GM18909 (cell line): ENCODE data around the gene NDUFS8.

Experiments
- ATAC-seq: cut with Tn5 transposase; IDR thresholded peaks from one replicate; pipeline ENCODE4 v1.9.1; 2021; ENCODE audit warnings: mild to moderate bottlenecking; ENCODE audit not compliant: unreplicated experiment, poor library complexity

The NDUFS8 gene

DNA sequence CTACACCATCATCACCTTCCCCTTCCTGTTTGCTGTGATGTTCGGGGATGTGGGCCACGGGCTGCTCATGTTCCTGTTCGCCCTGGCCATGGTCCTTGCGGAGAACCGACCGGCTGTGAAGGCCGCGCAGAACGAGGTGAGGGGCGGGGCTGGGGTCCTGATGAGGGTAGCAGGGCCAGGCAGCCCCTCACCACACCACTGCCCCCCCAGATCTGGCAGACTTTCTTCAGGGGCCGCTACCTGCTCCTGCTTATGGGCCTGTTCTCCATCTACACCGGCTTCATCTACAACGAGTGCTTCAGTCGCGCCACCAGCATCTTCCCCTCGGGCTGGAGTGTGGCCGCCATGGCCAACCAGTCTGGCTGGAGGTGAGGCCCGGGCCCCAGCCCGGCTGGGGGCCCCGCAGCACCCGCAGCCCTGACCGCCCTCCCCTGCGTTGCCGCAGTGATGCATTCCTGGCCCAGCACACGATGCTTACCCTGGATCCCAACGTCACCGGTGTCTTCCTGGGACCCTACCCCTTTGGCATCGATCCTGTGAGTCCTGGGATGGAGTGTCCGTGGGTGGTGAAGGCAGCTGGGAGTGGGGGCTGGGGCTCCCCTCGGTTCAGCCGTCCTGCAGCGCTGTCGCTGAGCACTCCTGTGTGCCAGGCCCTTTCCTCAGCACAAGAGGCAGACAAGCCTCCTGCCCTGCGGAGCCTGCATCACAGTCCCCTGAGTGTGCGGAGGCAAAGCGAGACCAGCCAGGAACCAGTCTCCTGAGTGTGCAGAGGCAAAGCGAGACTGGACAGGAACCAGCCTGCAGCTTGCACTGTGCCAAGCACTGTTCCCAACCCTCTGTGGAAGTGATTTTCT, 17.2 kb downstream of the NDUFS8 start:
- ATAC-seq = no peak

DNA sequence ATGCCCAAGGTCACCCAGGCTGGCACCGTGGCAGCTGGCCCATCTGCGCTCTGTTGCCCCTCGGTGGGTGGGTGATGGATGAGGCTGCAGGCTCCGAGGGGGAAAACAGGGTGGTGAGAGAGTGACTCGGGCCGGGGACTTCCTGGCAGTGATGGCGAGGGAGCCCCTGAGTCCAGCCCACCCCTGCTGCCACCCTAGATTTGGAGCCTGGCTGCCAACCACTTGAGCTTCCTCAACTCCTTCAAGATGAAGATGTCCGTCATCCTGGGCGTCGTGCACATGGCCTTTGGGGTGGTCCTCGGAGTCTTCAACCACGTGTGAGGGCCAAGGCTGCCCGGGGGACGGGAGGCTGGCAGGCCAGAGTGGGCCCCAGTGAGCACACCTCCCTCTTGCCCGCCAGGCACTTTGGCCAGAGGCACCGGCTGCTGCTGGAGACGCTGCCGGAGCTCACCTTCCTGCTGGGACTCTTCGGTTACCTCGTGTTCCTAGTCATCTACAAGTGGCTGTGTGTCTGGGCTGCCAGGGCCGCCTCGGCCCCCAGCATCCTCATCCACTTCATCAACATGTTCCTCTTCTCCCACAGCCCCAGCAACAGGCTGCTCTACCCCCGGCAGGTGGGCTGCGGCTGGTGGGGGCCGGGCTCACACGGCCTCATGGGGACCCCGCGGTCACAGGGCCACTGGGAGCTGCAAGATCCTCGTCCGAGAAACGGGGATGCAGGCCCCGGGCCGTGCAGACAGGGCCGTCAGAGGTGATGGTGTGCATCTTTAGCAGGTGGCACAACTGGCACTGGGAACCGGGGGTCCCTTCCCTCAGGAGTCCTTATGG, 18.4 kb downstream of the NDUFS8 start:
- no peak for ATAC-seq

DNA sequence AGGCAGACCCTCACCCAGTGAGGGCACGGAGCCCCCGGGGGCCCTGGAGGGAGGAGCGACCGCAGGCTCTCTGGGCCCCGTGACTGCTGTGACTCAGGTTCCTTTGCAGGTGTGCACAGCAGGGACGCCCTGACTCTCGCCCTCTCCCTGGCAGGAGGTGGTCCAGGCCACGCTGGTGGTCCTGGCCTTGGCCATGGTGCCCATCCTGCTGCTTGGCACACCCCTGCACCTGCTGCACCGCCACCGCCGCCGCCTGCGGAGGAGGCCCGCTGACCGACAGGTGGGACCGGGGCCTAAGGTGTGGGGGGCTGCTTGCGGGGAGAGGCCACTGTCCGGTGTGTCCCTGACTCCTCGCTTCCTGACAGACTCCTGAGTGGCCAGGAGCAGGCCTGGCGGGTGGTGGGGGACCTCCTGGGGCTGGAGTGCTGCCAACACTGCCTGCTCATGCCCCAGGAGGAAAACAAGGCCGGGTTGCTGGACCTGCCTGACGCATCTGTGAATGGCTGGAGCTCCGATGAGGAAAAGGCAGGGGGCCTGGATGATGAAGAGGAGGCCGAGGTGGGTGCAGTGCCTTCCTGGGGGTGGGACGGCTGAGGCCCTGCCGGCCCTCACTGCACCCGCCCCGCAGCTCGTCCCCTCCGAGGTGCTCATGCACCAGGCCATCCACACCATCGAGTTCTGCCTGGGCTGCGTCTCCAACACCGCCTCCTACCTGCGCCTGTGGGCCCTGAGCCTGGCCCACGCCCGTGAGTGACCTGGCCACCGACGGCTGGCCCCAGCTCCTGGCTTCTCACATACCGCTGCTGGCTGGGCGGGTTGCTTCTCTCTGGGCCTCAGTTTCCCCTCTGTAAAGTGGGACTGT, 19.3 kb downstream of the NDUFS8 start:
- no peak for ATAC-seq

DNA sequence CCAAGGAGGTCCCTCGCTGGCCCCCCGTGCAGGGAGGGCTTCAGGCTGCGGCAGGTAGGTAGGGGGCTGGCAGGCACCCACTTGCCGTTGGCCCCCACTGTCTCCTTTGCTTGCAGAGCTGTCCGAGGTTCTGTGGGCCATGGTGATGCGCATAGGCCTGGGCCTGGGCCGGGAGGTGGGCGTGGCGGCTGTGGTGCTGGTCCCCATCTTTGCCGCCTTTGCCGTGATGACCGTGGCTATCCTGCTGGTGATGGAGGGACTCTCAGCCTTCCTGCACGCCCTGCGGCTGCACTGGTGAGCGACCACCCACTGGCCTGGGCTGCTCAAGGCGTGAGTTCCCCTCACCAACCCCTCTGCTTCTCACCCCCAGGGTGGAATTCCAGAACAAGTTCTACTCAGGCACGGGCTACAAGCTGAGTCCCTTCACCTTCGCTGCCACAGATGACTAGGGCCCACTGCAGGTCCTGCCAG, 19.9 kb downstream of the NDUFS8 start:
- no peak for ATAC-seq

DNA sequence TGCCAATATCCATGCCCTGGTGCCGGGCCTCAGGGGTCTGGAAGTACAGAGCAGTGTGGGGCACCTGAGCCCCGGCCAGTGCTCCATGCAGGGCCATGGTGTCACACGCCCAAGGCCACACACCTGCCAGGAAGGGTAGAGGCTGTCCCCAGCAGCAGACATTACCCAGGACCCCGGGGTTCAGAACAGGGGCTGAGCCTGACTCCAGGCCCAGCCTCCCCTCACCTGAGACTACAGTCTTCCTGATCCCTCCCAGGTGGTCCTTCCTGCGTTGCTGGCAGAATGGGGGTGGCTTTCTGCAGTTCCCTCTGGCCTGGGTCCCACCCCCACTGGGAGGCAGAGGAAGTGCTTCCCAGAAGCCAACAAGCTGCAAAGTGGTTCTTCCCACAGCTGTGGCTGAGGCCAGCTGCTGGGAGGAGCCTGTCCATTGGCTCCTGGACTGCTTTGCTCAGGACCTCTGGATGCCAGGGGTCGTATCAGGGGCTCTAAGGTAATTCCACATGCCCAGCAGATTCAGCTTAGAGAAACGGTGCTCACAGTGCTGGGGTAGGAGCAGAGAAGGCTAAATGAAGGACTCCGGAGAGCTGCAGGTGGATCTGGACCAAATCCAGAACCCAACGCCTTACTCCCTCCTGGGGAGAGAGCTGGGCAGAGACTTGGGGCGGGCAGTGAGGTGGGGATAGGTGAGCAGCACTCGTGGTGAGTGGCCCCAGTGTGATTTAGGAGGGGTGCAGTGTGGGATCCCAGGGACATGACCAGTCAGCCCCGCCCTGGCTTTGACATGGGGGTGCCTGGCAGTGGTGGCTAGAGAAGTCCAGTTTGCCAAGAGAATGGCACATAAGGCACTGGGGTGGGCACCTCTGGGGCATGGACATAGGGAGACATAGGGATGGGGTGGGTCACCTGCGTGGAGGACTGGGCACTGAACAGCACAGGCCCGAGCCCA, 21.0 kb downstream of the NDUFS8 start:
- no peak for ATAC-seq

DNA sequence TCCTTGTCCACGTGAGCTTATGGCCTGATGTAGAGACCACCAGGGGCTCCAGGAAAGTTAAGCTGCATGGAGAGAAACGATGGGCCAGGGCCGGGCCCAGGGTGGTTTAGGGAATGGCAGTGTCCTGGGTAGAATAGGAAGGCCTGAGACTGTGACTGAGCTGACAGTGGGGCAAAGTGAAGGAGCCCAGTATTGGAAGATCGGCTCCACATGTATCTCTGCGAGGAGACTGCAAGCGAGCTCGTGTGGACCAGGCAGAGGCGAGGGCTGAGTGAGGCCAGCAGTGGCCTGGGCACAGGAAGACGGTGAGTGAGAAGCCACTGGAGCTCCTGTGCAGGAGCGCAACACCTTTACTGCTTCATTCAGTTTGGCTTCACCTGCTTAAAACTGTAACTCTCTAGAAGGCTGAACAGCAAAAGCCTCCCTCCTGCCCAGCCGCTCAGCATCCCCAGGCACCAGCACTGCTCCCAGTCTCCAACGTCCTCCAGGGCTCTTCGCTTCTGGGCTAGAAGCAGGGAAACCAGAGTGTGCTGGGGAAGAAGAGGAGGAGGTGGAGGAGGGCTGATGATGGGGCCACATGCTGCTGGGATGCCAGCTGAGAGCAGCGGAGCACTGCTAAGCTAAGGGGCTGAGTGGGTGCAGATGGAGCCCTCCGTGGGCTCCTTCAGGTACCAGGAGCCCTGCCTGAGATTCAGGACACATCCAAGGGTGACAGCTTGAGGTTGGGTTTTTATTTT, 21.8 kb downstream of the NDUFS8 start:
- no peak for ATAC-seq

DNA sequence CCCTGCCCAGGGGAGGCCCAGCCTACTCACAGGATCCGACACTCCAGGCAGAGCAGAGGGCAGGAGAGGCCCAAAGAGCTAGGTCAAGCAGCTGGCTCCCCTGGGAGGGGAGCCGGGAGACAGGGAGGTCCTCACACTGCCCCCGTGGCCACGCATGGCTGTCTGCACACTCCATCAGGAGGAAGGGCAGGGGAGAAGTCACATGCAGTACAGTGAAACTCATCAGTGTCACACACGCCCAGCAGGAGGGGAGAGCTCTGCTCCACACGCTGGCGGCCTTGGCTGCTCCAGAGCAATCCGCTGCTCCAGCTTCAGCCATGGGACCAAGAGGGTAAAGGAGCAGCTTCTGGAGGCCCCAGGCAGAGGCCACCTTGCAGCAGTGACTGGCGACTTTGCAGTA, 22.6 kb downstream of the NDUFS8 start:
- ATAC-seq = no peak

DNA sequence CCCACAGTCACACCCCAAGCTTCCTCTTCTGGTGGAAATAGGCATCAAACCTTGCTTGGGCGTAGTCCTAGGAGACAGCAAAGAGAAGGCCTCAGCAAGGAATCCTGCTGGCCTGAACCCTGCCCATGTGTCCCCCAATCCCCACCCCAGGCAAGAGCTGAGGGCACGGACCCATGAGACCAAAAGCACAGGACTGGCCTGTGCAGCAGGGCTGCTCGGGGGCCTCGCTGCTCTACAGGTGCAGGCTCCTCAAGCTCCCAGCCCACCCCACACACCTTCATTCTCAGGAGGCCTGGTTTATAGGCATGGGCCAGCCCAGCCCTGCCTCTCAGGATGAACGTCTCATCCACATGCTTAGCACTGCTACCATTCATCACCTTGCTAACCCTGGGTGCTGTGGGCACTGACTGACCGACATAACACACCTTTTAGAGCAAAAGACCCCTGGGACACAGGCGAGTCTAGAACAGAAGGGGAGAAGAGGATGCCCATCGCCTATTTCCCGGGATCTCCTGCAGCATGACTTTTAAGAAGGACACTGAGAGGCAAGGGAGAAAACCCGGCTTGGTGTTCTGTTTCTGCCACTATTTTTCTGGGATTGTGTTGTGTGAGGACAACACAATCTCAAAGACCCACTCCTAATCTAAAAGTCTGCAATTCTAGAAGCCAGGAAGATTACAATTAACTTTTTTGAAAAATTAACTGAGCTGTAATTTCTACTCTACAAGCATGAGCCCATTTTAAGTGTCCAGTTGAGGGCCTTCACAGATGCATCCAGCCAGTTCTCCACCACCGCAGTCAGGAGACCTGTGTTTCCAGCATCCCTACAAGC, 23.7 kb downstream of the NDUFS8 start:
- no peak for ATAC-seq

DNA sequence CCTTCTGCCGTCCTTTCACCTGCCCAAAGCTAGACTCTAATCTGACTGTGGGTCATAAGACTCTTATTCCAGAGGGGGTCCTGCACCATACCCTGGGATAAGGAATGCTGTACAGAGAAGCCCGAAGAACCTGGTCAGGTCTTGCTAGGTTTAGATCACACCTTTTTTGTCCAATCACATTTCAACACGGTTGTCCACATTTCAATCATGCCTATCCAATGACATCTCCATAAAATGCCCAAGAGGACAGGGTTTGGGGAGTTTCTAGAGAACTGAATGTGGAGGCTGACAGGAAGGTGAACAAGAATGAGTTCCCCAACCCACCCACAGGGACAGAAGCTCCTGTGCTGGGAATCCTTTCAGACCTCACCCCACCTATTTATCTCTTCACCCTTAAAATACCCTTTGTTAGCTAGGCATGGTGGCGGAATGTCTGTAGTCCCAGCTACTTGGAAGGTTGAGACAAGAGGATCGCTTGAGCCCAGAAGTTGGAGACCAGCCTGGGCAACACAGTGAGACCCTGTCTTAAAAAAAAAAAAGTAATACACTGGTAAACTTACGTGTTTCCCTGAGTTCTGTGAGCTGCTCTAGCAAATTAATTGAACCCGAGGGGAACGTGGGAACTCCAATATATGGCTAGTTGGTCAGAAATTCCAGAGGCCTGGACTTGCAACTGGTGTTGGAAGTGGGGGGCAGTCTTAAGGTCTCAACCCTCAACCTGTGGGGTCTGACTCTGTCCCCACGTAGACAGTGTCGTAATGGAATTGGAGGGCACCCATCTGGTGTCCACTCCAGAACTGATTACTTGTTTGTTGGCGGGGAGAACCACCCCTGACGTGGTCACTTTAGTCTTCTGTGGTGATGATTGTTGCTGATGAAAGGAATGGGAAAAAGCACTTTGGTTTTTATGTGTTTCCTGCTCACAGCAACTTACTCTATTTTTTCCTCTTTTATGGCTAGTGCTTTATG, 26.1 kb downstream of the NDUFS8 start:
- no peak for ATAC-seq

DNA sequence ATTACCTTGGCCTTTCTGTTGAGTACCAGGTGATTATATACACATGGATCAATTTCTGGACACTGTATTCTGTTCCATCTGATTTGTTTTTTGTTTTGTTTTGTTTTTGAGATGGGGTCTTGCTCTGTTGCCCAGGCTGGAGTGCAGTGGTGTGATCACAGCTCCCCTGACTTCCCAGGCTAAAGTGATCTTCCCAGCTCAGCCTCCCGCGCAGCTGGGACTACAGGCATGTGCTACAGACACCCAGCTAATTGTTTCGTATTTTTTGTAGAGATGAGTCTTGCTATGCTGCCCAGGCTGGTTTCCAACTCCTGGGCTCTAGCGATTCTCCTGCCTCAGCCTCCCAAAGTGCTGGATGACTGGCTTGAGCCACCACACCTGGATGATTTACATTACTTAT, 27.3 kb downstream of the NDUFS8 start:
- ATAC-seq = no peak

DNA sequence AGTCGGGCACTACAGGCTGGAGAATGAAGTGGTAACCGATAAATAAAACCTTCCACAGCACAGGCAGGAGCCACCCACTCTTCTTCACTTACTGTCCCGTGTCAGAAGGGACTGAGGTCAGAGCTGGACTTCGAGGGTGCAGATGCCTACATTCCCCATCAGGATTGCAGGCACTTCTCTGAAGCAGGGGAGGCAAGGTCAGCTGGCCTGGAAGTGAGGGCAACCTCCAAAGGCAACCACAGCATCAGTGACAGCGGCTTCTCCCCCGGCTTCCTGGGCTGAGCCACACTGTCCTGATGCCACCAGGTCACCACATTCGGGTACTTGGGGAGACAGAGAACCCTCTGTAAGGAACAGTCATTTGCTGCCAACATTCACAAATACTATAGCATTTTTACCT, 31.0 kb downstream of the NDUFS8 start:
- no peak for ATAC-seq

DNA sequence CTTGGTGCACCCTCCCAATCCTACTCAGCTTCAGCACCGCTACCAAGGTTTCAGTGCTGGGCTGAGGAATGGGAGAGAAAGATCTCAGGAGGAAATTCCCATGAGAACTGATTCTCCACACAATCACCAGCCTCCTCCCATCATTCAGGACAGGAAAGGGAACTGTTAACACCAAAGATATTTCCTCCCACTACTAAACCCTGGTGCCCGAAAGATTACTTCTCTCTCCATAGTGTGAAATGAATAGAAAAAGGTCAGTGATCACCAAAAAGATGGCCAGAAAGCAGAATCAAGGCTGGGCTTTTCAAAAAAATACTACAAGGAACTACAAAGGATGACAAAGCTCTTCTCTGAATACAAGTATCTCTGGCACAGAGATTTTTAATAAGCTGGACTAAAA, 34.4 kb downstream of the NDUFS8 start:
- ATAC-seq = no peak

DNA sequence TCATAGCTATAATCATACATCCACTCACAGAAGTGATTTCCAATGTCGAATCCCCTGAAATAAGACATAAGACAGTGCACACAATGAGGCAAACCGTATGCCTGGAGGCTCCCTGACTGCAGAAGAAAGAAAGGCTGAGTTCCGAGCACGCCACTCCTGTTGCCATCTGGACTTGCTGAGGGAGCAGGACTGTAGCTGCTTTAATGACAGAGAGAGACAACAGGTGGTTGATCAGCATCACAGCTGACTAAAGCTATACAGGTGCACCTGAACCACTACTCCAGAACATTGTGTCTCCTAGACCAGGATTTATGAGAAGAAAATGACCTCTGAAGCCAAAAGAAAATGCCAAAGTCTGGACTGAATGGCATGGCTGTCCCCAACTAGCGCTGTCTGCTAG, 35.4 kb downstream of the NDUFS8 start:
- no peak for ATAC-seq

DNA sequence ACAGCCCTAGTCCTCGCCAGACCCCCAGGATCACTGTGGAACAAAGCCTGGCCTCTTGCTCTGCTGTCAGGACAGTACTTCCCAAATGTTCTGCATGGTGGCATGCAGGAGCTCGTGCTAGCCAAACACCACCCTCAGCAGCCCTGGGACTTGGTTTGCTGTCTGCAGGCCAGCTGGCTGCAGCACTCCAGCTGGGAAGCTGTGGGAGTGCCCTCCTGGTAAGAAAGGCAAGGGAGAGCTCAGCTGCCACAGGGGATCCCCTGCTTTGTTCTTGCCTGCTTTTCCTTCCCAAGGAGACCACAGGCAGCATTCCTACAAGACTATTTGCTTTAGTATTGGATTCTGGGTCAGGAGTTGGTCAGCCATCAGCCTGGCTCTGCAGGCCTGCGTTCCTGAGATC, 36.3 kb downstream of the NDUFS8 start:
- no peak for ATAC-seq

DNA sequence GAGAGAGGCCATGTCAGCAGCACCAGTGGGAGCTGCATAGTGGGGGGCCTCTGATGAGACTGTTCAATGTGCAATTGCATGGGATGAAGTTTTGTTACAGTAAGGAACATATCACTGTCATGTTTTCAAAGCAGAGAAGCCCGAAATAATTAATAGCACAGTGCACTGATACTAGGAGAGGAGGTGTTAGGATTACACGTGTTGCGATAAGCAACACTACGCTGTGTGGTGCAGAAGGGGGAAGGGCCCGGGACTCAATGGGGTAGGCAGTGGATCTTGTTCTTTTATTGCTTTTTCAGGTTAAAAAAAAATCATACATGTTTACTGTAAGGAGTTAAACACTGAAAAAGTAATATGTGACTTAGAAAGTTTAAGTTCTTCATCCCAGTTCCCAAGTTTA, 37.5 kb downstream of the NDUFS8 start:
- no peak for ATAC-seq

DNA sequence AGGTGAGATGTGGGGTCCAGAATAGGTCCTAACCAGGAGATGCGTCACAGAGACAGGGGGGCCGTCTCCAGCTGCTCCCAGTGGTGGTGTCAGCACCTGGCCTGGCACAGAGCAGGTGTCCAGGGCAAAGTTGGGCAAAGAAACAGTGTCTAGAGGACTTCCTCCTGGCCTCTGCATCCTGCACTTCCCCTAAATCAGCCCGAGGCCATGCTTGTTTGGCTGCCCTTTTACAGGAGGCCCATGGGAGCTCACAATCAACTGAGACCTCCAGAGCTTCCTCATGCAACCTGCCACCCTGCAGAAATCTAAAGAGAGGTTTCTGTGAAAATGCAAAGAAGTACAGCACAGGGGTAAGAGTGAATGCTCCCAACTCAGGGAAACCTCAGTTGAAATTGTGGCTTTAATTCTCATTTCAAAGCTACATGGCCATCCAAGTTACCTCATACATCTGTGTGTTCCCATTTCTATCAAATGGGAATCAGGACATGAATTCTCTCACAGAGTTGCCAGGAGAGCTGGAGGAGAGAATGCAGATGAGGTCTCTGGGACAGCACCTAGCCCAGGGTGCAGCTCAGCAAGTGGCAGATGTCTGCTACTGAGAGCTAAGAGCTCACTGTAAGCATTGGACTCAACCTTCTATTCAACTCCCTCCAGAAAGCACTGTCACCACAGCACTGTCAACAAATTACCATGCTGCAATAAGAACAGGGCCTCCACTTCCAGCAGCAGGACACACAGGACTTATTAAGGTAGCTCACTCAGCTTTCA, 41.0 kb downstream of the NDUFS8 start:
- ATAC-seq = no peak
